Neural progenitor cell (in vitro differentiated cells): ENCODE measurements around the gene NFU1.

Experiments used
- CTCF ChIP-seq: fragments of 200-600 bp; sonication (generic); IDR thresholded peaks from 2 replicates; pipeline ENCODE4 v1.5.1; 2017; ENCODE audit warnings: antibody characterized with exemption, mild to moderate bottlenecking
- EZH2 ChIP-seq: fragments of 200-600 bp; sonication (generic); IDR thresholded peaks from 2 replicates; pipeline ENCODE4 v1.6.1; 2017; ENCODE audit warnings: antibody characterized with exemption, mild to moderate bottlenecking, moderate library complexity
- EZH2phosphoT487 ChIP-seq: fragments of 200-600 bp; sonication (generic); IDR thresholded peaks from 2 replicates; pipeline ENCODE4 v1.6.1; 2017; ENCODE audit warnings: antibody characterized with exemption

DNA sequence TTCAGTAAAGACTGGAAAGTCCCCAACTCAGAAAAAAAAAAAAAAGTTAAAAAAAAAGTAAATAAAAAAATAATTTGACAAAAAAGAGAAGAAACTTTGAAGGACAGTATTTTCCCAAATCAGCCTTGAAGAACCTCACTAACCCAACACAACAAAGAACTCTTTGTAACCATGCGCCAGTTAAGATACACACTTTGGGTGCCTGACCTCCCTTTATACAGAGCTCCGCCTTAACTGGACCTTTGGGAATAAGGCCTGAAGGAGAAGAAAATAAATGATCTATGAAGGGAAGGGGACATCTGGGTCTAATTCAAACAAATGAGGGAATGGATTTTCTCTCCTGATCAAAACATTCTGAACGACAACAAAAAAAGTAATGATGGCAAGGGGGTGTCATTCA is 48.0 kb downstream of the NFU1 start:
- TF ChIP-seq CTCF (no peak), EZH2phosphoT487 (no peak), EZH2 (no peak)
